Adipocyte (in vitro differentiated cells): ENCODE data around the gene ATP9A.
A peak's percentile ranks its signal among the peaks of the same experiment; 100 is the strongest.

ENCODE experiments used
- DNase-seq: peaks from one replicate; pipeline ENCODE4 v3.0.0-alpha.2; 2015; ENCODE audit warnings: low read depth
- H3K27me3 ChIP-seq: replicated peaks from 2 replicates; pipeline ENCODE4 v1.7.0; 2013; ENCODE audit warnings: mild to moderate bottlenecking, low read length, moderate library complexity; ENCODE audit not compliant: control insufficient read depth, insufficient read depth
- H3K36me3 ChIP-seq: 2 replicates; pipeline ENCODE4 v1.7.0; 2013; ENCODE audit warnings: low read length, mild to moderate bottlenecking, moderate library complexity; ENCODE audit not compliant: control insufficient read depth, insufficient read depth, severe bottlenecking
- H3K4me1 ChIP-seq: 2 replicates; pipeline ENCODE4 v1.7.0; 2013; ENCODE audit warnings: mild to moderate bottlenecking, low read length, moderate library complexity; ENCODE audit not compliant: control insufficient read depth, insufficient read depth
- H3K4me3 ChIP-seq: 2 replicates; pipeline ENCODE4 v1.7.0; 2013; ENCODE audit warnings: mild to moderate bottlenecking, low read length, moderate library complexity
- H3K9ac ChIP-seq: 2 replicates; pipeline ENCODE4 v1.7.0; 2013; ENCODE audit warnings: mild to moderate bottlenecking, low read length, moderate library complexity
- H3K9me3 ChIP-seq: 2 replicates; pipeline ENCODE4 v1.7.0; 2013; ENCODE audit warnings: mild to moderate bottlenecking, low read length, moderate library complexity; ENCODE audit not compliant: control insufficient read depth

The ATP9A gene

DNA sequence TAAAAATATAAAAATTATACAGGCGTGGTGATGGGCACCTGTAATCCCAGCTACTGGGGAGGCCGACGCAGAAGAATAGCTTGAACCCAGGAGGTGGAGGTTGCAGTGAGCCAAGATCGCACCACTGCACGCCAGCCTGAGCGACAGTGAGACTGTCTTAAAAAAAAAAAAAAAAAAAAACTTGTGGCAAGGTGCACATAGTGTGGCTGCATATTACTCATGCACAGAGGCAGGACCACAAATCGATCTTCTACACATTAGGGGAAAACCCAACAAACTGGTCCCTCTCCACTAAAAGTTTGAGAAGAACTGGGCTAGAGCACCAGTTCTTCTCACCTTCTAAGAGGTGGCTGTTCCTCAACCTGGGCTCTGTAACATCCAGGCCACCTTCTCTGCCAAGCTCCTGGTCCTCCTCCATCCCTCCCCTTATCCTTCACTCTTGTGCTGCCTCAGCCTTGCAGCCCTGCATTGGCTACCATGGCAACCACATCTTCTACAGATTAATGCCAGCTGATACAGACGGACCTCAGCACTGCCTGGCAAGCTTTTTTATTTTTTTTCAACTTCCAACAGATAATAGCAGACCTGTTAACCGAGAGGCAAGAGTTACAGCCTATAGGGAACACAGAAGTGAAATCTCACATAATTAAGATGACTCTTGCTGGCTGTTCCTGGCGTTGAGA is 88.0 kb downstream of the ATP9A start:
- Histone ChIP-seq H3K36me3 (peaks cover 36% of the 10 kb centered on the region), H3K9me3 (no peaks in the 10 kb centered on the region), H3K4me3 (no peak overlapping the region), H3K9ac (no peak overlapping the region), H3K27me3 (no peaks in the 10 kb centered on the region), H3K4me1 (no peaks in the 10 kb centered on the region)
- DNase-seq = no peak

- no peak for DNase-seq
- Histone ChIP-seq H3K36me3 (peaks cover 44% of the 10 kb centered on the region), H3K4me3 (no peak overlapping the region), H3K9me3 (no peaks in the 10 kb centered on the region), H3K27me3 (no peaks in the 10 kb centered on the region), H3K4me1 (no peaks in the 10 kb centered on the region), H3K9ac (no peak overlapping the region)
These were observed 88.8 kb downstream of the ATP9A start for GRCh38 chr20:51679254-51679921.

DNA sequence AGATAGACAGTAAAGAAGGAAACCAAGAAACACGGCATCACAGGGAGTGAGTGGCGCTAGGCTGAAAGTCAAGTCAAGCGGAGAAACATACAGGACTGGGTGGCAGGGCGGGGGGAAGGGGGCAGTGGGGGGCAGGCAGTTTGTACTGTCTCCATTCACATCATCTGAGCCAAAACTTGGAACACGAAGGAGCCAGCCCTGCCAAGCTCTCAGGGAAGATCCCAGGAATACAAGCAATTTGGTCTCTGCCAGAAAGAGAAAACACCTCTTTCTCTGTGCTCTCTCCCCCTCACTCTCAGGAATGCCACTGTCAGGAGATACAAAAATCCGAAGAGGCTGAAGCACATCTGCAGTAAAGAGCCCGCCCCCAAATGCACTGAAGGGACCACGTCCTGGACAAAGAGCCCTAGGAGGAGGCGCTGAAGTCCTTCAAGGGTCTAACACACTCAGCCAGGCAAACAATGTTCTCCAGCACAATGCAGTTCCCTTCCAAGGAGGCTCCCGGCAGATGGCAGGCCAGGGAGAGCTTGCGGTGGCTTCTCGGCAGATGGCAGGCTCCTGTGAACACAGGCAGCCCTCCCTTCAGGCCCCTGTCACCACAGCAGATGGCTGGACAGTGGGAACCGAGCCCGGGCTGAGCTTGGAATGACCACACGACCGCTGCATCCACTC is 90.0 kb downstream of the ATP9A start:
- H3K36me3 ChIP-seq = peaks cover 49% of the 10 kb centered on the region
- no peaks in the 10 kb centered on the region for H3K4me1 ChIP-seq
- H3K9ac ChIP-seq = no peak overlapping the region
- H3K9me3 ChIP-seq = no peaks in the 10 kb centered on the region
- H3K4me3 ChIP-seq = no peak overlapping the region
- DNase-seq = no peak
- H3K27me3 ChIP-seq = no peaks in the 10 kb centered on the region

- Histone ChIP-seq H3K4me1 (no peaks in the 10 kb centered on the region), H3K9me3 (no peaks in the 10 kb centered on the region), H3K9ac (no peak overlapping the region), H3K4me3 (no peak overlapping the region), H3K36me3 (peaks cover 72% of the 10 kb centered on the region), H3K27me3 (no peaks in the 10 kb centered on the region)
- no peak for DNase-seq
These were observed 99.2 kb downstream of the ATP9A start for GRCh38 chr20:51668947-51669346.

GRCh38 chr20:51668515-51668914 is 99.7 kb downstream of the ATP9A start:
- DNase-seq = no peak
- Histone ChIP-seq H3K36me3 (peaks cover 70% of the 10 kb centered on the region), H3K9me3 (no peaks in the 10 kb centered on the region), H3K27me3 (no peaks in the 10 kb centered on the region), H3K9ac (no peak overlapping the region), H3K4me1 (no peaks in the 10 kb centered on the region), H3K4me3 (no peak overlapping the region)

DNA sequence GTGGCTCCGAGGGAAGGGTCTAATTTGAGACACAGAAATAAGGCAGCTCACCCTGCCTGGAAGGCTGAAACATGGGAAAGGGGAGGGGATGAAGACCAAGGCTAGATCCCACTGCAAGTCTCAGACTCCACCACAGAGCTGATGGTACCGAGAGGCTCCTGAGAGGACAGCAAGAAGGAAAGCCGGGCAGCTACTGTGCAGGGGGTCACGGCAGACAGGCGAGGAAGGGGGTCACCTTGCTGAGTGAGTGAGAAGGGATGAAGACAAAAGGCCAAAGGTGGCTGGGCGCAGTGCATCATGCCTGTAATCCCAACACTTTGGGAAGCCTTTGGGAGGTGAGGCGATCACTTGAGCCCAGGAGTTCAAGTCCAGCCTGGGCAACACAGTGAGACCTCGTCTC is 100.7 kb downstream of the ATP9A start:
- Histone ChIP-seq H3K4me1 (no peaks in the 10 kb centered on the region), H3K27me3 (no peaks in the 10 kb centered on the region), H3K9ac (no peak overlapping the region), H3K9me3 (no peaks in the 10 kb centered on the region), H3K4me3 (no peak overlapping the region), H3K36me3 (peaks cover 64% of the 10 kb centered on the region)
- DNase-seq = no peak

DNA sequence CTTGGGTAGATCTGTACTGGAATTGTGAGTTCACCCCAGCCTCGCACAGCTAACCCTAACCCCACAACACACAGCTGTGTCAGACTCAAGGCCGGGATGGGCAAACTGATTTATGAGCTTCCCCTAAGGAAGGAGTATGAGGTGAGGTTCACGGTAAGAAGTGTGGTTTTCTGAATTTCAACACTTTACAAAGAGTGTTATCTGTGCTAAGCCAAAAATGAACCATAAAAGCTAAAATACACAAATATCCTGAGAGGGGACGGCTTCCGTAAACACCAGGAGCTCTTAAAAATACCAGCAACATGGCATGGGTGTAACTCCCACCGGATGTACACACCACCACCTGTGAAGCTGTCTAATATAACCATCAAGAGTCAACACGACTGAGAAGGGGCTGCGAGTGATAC is 101.2 kb downstream of the ATP9A start:
- DNase-seq = no peak
- H3K9me3 ChIP-seq = no peaks in the 10 kb centered on the region

DNA sequence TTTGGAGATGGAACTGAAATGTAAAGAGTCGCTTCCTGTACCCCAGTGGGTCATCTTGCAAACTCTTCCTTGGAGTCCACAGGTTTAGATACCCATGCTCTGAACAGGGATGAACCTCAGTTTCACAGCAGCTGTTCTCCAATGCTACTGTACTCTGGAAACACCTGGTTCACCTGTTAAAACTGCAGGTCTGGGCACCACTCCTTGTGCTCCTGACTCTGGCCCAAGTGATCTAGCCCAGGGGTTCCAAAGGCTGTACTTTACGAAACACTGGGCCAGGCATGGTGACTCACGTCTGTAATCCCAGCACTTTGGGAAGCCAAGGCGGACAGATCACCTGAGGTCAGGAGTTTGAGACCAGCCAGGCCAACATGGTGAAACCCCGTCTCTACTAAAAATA is 102.1 kb downstream of the ATP9A start:
- Histone ChIP-seq H3K36me3 (peaks cover 58% of the 10 kb centered on the region), H3K27me3 (no peaks in the 10 kb centered on the region), H3K4me3 (no peak overlapping the region), H3K9me3 (no peaks in the 10 kb centered on the region), H3K9ac (no peak overlapping the region), H3K4me1 (peaks cover 10% of the 10 kb centered on the region)
- no peak for DNase-seq

More for the DNA sequence above, 101.2 kb downstream of the ATP9A start:
- Histone ChIP-seq H3K9ac (no peak overlapping the region), H3K4me3 (no peak overlapping the region), H3K36me3 (peaks cover 62% of the 10 kb centered on the region), H3K4me1 (peaks cover 2% of the 10 kb centered on the region), H3K27me3 (no peaks in the 10 kb centered on the region)

GRCh38 chr20:51665543-51666118 is 102.6 kb downstream of the ATP9A start:
- no peak overlapping the region for H3K9ac ChIP-seq

DNA sequence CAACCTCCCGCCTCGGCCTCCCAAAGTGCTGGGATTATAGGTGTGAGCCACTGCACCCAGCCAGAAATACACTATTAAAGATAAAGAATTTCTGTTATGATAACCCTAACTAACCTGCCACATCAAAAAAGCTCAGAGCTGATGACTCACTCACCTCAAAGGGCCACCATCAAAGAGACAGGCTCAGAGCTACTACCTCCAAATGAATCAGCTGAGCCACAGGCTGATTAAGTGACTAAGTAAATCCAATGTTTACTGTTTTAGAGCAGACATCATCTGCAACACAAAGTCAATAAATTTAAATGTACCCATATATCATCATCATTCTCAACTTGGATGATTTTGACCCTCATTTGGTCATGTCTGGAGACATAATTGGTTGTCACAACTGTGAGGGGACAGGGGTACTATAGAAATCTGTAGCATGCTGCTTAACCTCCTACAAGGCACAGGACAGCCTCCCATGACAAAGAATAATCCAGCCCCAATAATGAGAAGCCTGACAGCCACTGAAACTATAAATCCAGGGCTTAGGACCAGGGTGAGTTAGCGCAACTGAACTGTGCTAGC is 106.5 kb downstream of the ATP9A start:
- Histone ChIP-seq H3K27me3 (no peaks in the 10 kb centered on the region), H3K9me3 (no peaks in the 10 kb centered on the region), H3K4me3 (no peak overlapping the region), H3K36me3 (peaks cover 35% of the 10 kb centered on the region), H3K4me1 (peaks cover 28% of the 10 kb centered on the region), H3K9ac (peak overlapping the region; percentile 52)
- DNase-seq = no peak

More at GRCh38 chr20:51665543-51666118, 102.6 kb downstream of the ATP9A start:
- no peak for DNase-seq
- peaks cover 53% of the 10 kb centered on the region for H3K36me3 ChIP-seq
- H3K4me3 ChIP-seq = no peak overlapping the region
- peaks cover 15% of the 10 kb centered on the region for H3K4me1 ChIP-seq
- no peaks in the 10 kb centered on the region for H3K9me3 ChIP-seq
- no peaks in the 10 kb centered on the region for H3K27me3 ChIP-seq
